Caco-2 (cell line): ENCODE measurements around the gene ODAD3. TPM values are rescaled to one million over a fixed set of nuclear protein-coding genes. Genes with fewer than 3 reads are reported as not detected.

Experiments used
- Bru-seq: library from RNA; stranded (reverse); fragments of 400-500 nt; gene quantifications from one replicate; lab custom pipeline; 2021; lab: Mats Ljungman, UMichigan
- BruChase-seq, 2 experiments: library from RNA; stranded (reverse); fragments of 400-500 nt; gene quantifications; one replicate each; lab custom pipeline; 2021; lab: Mats Ljungman, UMichigan
- BruUV-seq: library from RNA; stranded (reverse); fragments of 400-500 nt; replicated peaks from 2 replicates; lab custom pipeline; 2021; lab: Mats Ljungman, UMichigan
- CTCF ChIA-PET: fragments of 300-600 bp; sonication (Branson Sonifier 250); formaldehyde crosslinking; loops from one replicate; lab custom pipeline; 2022; ENCODE audit warnings: antibody characterized with exemption; lab: Charles Lee
- POLR2A ChIA-PET: fragments of 300-600 bp; sonication (Branson Sonifier 250); formaldehyde crosslinking; loops from one replicate; lab custom pipeline; 2022; ENCODE audit warnings: antibody characterized with exemption; lab: Charles Lee
- DNase-seq, 2 experiments: peaks; one replicate each; pipeline versions ENCODE4 v3.0.0 to v3.0.0-alpha.2; 2020 to 2022
- H3K27me3 ChIP-seq: replicated peaks from 2 replicates; pipeline ENCODE4 v1.6.0; 2011; ENCODE audit warnings: low read length; ENCODE audit not compliant: control insufficient read depth, insufficient read depth
- H3K36me3 ChIP-seq: 2 replicates; pipeline ENCODE4 v1.5.1; 2011; ENCODE audit warnings: low read length; ENCODE audit not compliant: control insufficient read depth, insufficient read depth
- H3K4me1 ChIP-seq: fragments of 250-450 bp; sonication (Bioruptor Pico); 2 replicates; pipeline ENCODE4 v1.5.1; 2020; ENCODE audit warnings: mild to moderate bottlenecking
- H3K4me3 ChIP-seq: 2 replicates; pipeline ENCODE4 v1.5.1; 2011; ENCODE audit warnings: low read depth, mild to moderate bottlenecking, control low read depth, low read length
- H3K9me3 ChIP-seq: fragments of 250-450 bp; sonication (Bioruptor Pico); 2 replicates; pipeline ENCODE4 v1.5.1; 2020; ENCODE audit warnings: mild to moderate bottlenecking, moderate library complexity
- H3K27ac Mint-ChIP-seq: one replicate; pipeline ENCODE4 v1.8.0; 2022; ENCODE audit warnings: mixed read lengths; ENCODE audit not compliant: unreplicated experiment
- H3K27me3 Mint-ChIP-seq: one replicate; pipeline ENCODE4 v1.8.0; 2022; ENCODE audit warnings: mixed read lengths; ENCODE audit not compliant: insufficient read depth, unreplicated experiment
- H3K36me3 Mint-ChIP-seq: one replicate; pipeline ENCODE4 v1.8.0; 2022; ENCODE audit warnings: mild to moderate bottlenecking, mixed read lengths; ENCODE audit not compliant: insufficient read depth, unreplicated experiment
- H3K4me1 Mint-ChIP-seq: one replicate; pipeline ENCODE4 v1.8.0; 2022; ENCODE audit warnings: low read depth, mixed read lengths; ENCODE audit not compliant: unreplicated experiment
- H3K4me3 Mint-ChIP-seq: one replicate; pipeline ENCODE4 v1.8.0; 2022; ENCODE audit warnings: mild to moderate bottlenecking, moderate library complexity, mixed read lengths; ENCODE audit not compliant: unreplicated experiment
- H3K9me3 Mint-ChIP-seq: one replicate; pipeline ENCODE4 v1.8.0; 2022; ENCODE audit warnings: mixed read lengths; ENCODE audit not compliant: unreplicated experiment
- CTCF ChIP-seq, 2 experiments: fragments of 200-600 bp in 1 of 2; IDR thresholded peaks; 1 replicate in 1 of 2; 2 replicates in 1 of 2; pipeline versions ENCODE4 v1.5.1 to v1.8.0; 2011 to 2022; ENCODE audit warnings: antibody characterized with exemption in 1 of 2, control low read depth in 1 of 2, inconsistent platforms in 1 of 2, low read depth in 1 of 2, low read length in 1 of 2, mild to moderate bottlenecking in 1 of 2, moderate library complexity in 1 of 2; ENCODE audit not compliant: insufficient read depth in 1 of 2, severe bottlenecking in 1 of 2, unreplicated experiment in 1 of 2
- intact Hi-C: fragments of 100-400 bp; cut with micrococcal nuclease; formaldehyde crosslinking; loops from one replicate; pipeline ENCODE4 v1.10.0; 2022; ENCODE audit not compliant: unreplicated experiment
- long read RNA-seq: library from polyadenylated mRNA; stranded (forward); transcript quantifications from one replicate; pipeline ENCODE4 v2.0.0, GENCODE V29; 2022
- total RNA-seq: library from RNA; stranded (reverse); gene quantifications from 2 replicates; pipeline ENCODE4 v1.2.3, GENCODE V29; 2022

ODAD3 gene
- total RNA-seq (not detected in 2 replicates), Bru-seq, nascent RNA (percentile 18 among the genes with signal in this experiment), BruChase-seq, experiment 1, labeled RNA remaining after a 2-hour chase (percentile 13 among the genes with signal in this experiment), BruChase-seq, experiment 2, labeled RNA remaining after a 6-hour chase (percentile 12 among the genes with signal in this experiment)
- long read RNA-seq, partial matches to known transcripts, result 0 of 1 reads
- long read RNA-seq, other reads (novel, unspliced or antisense), result 1 of 1 reads

- 0 out of 2 replicates have a peak, but pooled peaks cover 3% of the 10 kb centered on the region for H3K4me1 ChIP-seq
- no peaks in the 10 kb centered on the region for H3K27me3 ChIP-seq
- intact Hi-C loops, result loop anchor here (1.0 kb wide), 2 partner anchors 54 to 89 kb away; partner anchors contain the start of genes CCDC159 and TMEM205
- TF ChIP-seq CTCF (IDR thresholded peaks at IDR 0.05; ENCODE audit: insufficient read depth in 1 of 2, low read depth in 1 of 2, low read length in 1 of 2, severe bottlenecking in 1 of 2, unreplicated experiment in 1 of 2), result peak; percentile 84 to 90
- Mint-ChIP-seq H3K36me3 (peaks cover 45% of the 10 kb centered on the region), H3K27ac (peak within 1 kb of the TSS; percentile 100), H3K4me3 (peak within 1 kb of the TSS; percentile 100), H3K4me1 (no peaks in the 10 kb centered on the region), H3K9me3 (no peaks in the 10 kb centered on the region), H3K27me3 (no peaks in the 10 kb centered on the region)
- no peaks in the 10 kb centered on the region for H3K9me3 ChIP-seq
- POLR2A ChIA-PET, result interaction anchor here (0.5 to 1.8 kb wide), 5 partner anchors 17 to 169 kb away, joined by 3 to 14 read pairs (median 7); partner anchors contain the start of genes ECSIT, RGL3 and SWSAP1
- CTCF ChIA-PET, result interaction anchor here (0.6 to 1.4 kb wide), 15 partner anchors 11 to 1760 kb away, joined by 3 to 29 read pairs (median 4); partner anchors contain the start of genes CCDC159, ECSIT, EPOR and RGL3
- DNase-seq, result peak; percentile 99
- peak within 1 kb of the TSS; percentile 86 for H3K4me3 ChIP-seq
- peaks cover 4% of the 10 kb centered on the region for H3K36me3 ChIP-seq
- BruUV-seq, result no TSS peak
Observed at GRCh38 chr19:11435057-11435832, at the start of gene ODAD3, which contains the start of gene PRKCSH. Gene ODAD3 (minus strand): TSS chr19:11435121. CDS start chr19:11435016, 105 bp downstream. Gene PRKCSH (plus strand): TSS chr19:11435635. CDS start chr19:11436118, 483 bp downstream.

- H3K27me3 ChIP-seq, result no peaks in the 10 kb centered on the region; the same call in 1 of the 2 replicates
- intact Hi-C loops, result no loop called here
- H3K27me3 Mint-ChIP-seq, result peaks cover 7% of the 10 kb centered on the region
- H3K36me3 ChIP-seq, result no peaks in the 10 kb centered on the region
- ChIA-PET POLR2A (interaction anchor here (1.6 kb wide), 1 partner anchor 65 kb away, joined by 5 read pairs; the partner anchor contains the start of gene RGL3), CTCF (interaction anchor here (0.6 to 1.7 kb wide), 4 partner anchors 43 to 109 kb away, joined by 5 to 16 read pairs (median 8); partner anchors contain the start of gene SWSAP1)
- BruUV-seq, result no TSS peak
- TF ChIP-seq CTCF (IDR thresholded peaks at IDR 0.05; ENCODE audit: insufficient read depth in 1 of 2, low read depth in 1 of 2, low read length in 1 of 2, severe bottlenecking in 1 of 2, unreplicated experiment in 1 of 2), result no peak
- no peak overlapping the region for H3K4me3 ChIP-seq
- H3K9me3 Mint-ChIP-seq, result no peaks in the 10 kb centered on the region
- H3K4me1 Mint-ChIP-seq, result no peaks in the 10 kb centered on the region
- no peak overlapping the region for H3K27ac Mint-ChIP-seq
- no peak overlapping the region for H3K4me3 Mint-ChIP-seq
- peaks cover 20% of the 10 kb centered on the region for H3K36me3 Mint-ChIP-seq
- H3K4me1 ChIP-seq, result peaks cover 16% of the 10 kb centered on the region
- no peaks in the 10 kb centered on the region for H3K9me3 ChIP-seq
- no peak for DNase-seq
Observed at GRCh38 chr19:11483366-11484111, 48.6 kb upstream of the ODAD3 start.
